DOHH2 (cell line): ENCODE results near the gene KRT73.

ENCODE experiments used
- H3F3A ChIP-seq: fragments of 200-600 bp; sonication (generic), shearing (Covaris generic); 2 replicates; pipeline ENCODE4 v1.6.0; 2016; ENCODE audit warnings: antibody characterized with exemption, mild to moderate bottlenecking; ENCODE audit not compliant: control insufficient read depth, insufficient read depth
- H3K27ac ChIP-seq: fragments of 200-600 bp; sonication (generic); 2 replicates; pipeline ENCODE4 v1.5.1; 2014; ENCODE audit warnings: low read depth, mild to moderate bottlenecking, low read length, moderate library complexity
- H3K27me3 ChIP-seq: fragments of 200-600 bp; sonication (generic); 2 replicates; pipeline ENCODE4 v1.6.1; 2014; ENCODE audit warnings: mild to moderate bottlenecking, low read length, mixed read lengths; ENCODE audit not compliant: control insufficient read depth
- H3K36me3 ChIP-seq: fragments of 200-600 bp; sonication (generic); 2 replicates; pipeline ENCODE4 v1.6.1; 2014; ENCODE audit warnings: mild to moderate bottlenecking, low read length, moderate library complexity, mixed read lengths; ENCODE audit not compliant: control insufficient read depth
- H3K4me1 ChIP-seq: fragments of 200-600 bp; sonication (generic); 2 replicates; pipeline ENCODE4 v1.6.1; 2014; ENCODE audit warnings: mild to moderate bottlenecking, low read length, mixed read lengths; ENCODE audit not compliant: control insufficient read depth
- H3K4me2 ChIP-seq: fragments of 200-600 bp; sonication (generic); 2 replicates; pipeline ENCODE4 v1.6.0; 2014; ENCODE audit warnings: mild to moderate bottlenecking, low read length, moderate library complexity
- H3K4me3 ChIP-seq: fragments of 200-600 bp; sonication (generic); 2 replicates; pipeline ENCODE4 v1.5.1; 2014; ENCODE audit warnings: mild to moderate bottlenecking, low read length, mixed read lengths
- H3K79me2 ChIP-seq: fragments of 200-600 bp; sonication (generic); 2 replicates; pipeline ENCODE4 v1.6.1; 2014; ENCODE audit warnings: mild to moderate bottlenecking, low read length, mixed read lengths; ENCODE audit not compliant: control insufficient read depth
- H3K9me2 ChIP-seq: fragments of 200-600 bp; sonication (generic); replicated peaks from 2 replicates; pipeline ENCODE4 v1.6.1; 2014; ENCODE audit warnings: mild to moderate bottlenecking, low read length, mixed read lengths; ENCODE audit not compliant: control insufficient read depth
- H3K9me3 ChIP-seq: fragments of 200-600 bp; sonication (generic); 2 replicates; pipeline ENCODE4 v1.6.1; 2014; ENCODE audit warnings: antibody characterized with exemption, low read length, mixed read lengths; ENCODE audit not compliant: control insufficient read depth, insufficient read depth
- H4K20me1 ChIP-seq: fragments of 200-600 bp; sonication (generic); 2 replicates; pipeline ENCODE4 v1.6.0; 2014; ENCODE audit warnings: low read depth, mild to moderate bottlenecking, antibody characterized with exemption, low read length, moderate library complexity; ENCODE audit not compliant: control insufficient read depth, insufficient read depth
- EZH2phosphoT487 ChIP-seq: fragments of 200-600 bp; sonication (generic); IDR thresholded peaks from 2 replicates; pipeline ENCODE4 v1.6.1; 2017; ENCODE audit warnings: borderline replicate concordance, mild to moderate bottlenecking, antibody characterized with exemption, low read length, moderate library complexity, mixed read lengths
- TF ChIP-seq, protein P1 (sequence below): fragments of 200-600 bp; sonication (generic); IDR thresholded peaks from one replicate; pipeline ENCODE4 v1.5.1; 2014; ENCODE audit warnings: antibody characterized with exemption, mild to moderate bottlenecking, low read depth, low read length; ENCODE audit not compliant: poor library complexity, severe bottlenecking

KRT73 gene

GRCh38 chr12:52581481-52581880 lies 36.9 kb downstream of the KRT73 start:
- Histone ChIP-seq H3K79me2 (no peaks in the 10 kb centered on the region), H3K4me3 (no peak overlapping the region), H3K27me3 (peaks cover 13% of the 10 kb centered on the region), H3K4me2 (no peak overlapping the region), H3K27ac (no peak overlapping the region), H3K36me3 (no peaks in the 10 kb centered on the region), H3K9me2 (no peaks in the 10 kb centered on the region), H4K20me1 (no peaks in the 10 kb centered on the region), H3F3A (no peaks in the 10 kb centered on the region), H3K4me1 (no peaks in the 10 kb centered on the region), H3K9me3 (no peaks in the 10 kb centered on the region)
- TF ChIP-seq, protein P1, sequence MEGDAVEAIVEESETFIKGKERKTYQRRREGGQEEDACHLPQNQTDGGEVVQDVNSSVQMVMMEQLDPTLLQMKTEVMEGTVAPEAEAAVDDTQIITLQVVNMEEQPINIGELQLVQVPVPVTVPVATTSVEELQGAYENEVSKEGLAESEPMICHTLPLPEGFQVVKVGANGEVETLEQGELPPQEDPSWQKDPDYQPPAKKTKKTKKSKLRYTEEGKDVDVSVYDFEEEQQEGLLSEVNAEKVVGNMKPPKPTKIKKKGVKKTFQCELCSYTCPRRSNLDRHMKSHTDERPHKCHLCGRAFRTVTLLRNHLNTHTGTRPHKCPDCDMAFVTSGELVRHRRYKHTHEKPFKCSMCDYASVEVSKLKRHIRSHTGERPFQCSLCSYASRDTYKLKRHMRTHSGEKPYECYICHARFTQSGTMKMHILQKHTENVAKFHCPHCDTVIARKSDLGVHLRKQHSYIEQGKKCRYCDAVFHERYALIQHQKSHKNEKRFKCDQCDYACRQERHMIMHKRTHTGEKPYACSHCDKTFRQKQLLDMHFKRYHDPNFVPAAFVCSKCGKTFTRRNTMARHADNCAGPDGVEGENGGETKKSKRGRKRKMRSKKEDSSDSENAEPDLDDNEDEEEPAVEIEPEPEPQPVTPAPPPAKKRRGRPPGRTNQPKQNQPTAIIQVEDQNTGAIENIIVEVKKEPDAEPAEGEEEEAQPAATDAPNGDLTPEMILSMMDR: no peak
- no peak for TF ChIP-seq EZH2phosphoT487

DNA sequence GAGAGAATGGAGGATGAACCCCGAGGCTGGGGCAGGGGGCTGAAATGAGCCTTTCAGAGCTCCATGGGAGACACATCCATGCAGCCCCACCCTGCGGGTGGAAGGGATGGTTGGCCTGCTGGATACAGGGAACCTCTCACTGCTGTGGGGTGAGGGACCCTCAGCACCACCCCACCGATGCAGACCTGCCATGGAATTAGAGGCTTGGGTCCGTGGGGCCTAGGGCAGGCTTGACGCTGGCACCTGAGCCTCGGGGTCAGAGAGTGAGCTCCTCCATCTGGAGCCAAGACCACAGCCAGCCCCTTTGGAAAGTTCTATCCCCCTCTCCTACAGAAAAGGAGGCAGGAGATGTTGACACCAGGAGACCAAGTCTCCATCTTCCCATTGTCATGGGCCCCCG lies 37.3 kb downstream of the KRT73 start:
- no peaks in the 10 kb centered on the region for H3F3A ChIP-seq
- no peak overlapping the region for H3K4me3 ChIP-seq
- no peak overlapping the region for H3K4me2 ChIP-seq
- H3K9me3 ChIP-seq: no peaks in the 10 kb centered on the region
- H3K9me2 ChIP-seq: no peaks in the 10 kb centered on the region
- peaks cover 18% of the 10 kb centered on the region for H3K27me3 ChIP-seq
- no peaks in the 10 kb centered on the region for H3K4me1 ChIP-seq
- TF ChIP-seq EZH2phosphoT487: no peak
- TF ChIP-seq, protein P1: no peak
- no peak overlapping the region for H3K27ac ChIP-seq
- no peaks in the 10 kb centered on the region for H4K20me1 ChIP-seq
- no peaks in the 10 kb centered on the region for H3K36me3 ChIP-seq
- no peaks in the 10 kb centered on the region for H3K79me2 ChIP-seq

DNA sequence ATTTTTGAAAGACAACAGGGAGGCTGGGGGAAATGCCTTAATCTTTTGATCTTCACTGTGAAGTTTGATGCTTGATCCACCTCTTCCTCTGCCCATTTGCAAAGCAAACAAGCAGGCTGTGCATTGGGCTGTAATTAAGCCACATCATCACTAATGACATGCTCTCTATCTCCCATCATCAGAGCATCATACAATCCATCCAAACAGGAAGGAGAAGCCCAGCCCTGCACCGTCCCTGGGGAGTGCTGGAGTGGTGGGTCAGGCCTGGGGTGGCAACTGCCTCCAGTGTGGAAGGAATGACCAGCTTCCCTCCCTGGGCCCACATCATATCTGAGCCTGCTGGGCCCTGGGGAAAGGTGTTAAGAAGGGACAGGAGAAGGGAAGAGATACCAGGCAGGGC lies 37.9 kb downstream of the KRT73 start:
- H3K79me2 ChIP-seq: no peaks in the 10 kb centered on the region
- no peaks in the 10 kb centered on the region for H3K9me3 ChIP-seq
- no peaks in the 10 kb centered on the region for H3K9me2 ChIP-seq
- no peak overlapping the region for H3K27ac ChIP-seq
- no peaks in the 10 kb centered on the region for H4K20me1 ChIP-seq
- peaks cover 23% of the 10 kb centered on the region for H3K27me3 ChIP-seq
- H3K4me2 ChIP-seq: no peak overlapping the region
- H3K4me1 ChIP-seq: no peaks in the 10 kb centered on the region
- H3K4me3 ChIP-seq: no peak overlapping the region
- H3F3A ChIP-seq: no peaks in the 10 kb centered on the region
- TF ChIP-seq EZH2phosphoT487: no peak
- TF ChIP-seq, protein P1: no peak
- no peaks in the 10 kb centered on the region for H3K36me3 ChIP-seq
